Measurements from ENCODE around the gene TOP1.
"Not testable (repeated sequence)": the region's sequence is repeated elsewhere in the genome, so short reads cannot be mapped to it uniquely, and the experiment has no call there.

Gene TOP1

DNA sequence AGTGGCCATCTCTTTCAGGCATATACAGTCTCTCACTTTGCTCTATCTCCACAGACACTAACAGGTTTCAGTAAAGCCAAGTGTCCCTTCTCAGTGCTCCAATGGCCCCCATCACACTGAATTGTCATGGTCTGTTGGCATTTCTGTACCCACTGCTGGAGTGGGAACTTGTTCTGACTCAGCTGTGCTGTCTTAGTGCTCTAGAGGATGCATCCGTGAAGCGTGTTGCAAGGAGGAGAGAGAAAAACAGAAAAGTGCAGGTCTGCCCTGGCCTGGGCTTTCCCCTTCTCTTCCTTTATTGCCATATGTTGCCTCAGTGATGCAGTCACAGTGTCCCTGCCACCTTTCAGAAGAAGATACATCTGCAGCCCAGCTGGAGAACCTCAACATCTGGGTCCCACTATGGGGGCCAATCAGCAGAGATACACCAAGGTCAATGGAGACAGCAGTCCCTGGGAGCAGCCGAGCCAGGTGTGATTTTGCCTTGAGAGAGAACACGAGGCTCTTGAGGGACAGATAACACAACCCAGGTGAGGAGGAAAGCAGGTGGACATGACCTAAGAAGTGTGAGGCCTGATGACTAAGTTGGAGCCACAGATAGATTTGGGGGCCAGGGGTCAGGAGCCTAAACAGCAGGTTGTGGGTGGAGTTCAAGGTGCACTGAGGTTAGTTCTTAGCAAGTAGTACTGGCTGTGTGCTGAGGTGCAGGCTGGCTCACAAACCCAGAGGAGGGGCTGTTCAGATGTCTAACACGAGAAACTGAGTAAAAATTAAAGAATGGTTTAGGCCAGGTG is 103.2 kb downstream of the TOP1 start:
- no peak for DNase-seq (ENCODE audit: low spot score)

DNA sequence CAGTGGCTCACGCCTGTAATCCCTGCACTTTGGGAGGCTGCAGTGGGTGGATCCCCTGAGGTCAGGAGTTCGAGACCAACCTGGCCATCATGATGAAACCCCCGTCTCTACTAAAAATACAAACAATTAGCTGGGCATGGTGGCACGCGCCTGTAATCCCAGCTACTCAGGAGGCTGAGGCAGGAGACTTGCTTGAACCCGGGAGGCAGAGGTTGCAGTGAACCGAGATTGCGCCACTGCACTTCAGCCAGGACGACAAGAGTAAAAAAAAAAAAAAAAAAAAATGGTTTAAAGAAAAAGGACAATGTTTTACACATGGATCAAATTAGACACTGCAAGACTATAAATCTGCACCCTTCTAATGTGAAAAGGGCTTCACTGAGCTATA is 103.8 kb downstream of the TOP1 start:
- DNase-seq (ENCODE audit: low spot score): not testable (repeated sequence)

- DNase-seq (ENCODE audit: low spot score): no peak
Measured at GRCh38 chr20:41133709-41134361, 105.2 kb downstream of the TOP1 start.

- DNase-seq (ENCODE audit: low spot score): no peak
Measured at GRCh38 chr20:41134362-41135186, 106.0 kb downstream of the TOP1 start.

GRCh38 chr20:41135187-41135887 is 106.7 kb downstream of the TOP1 start:
- DNase-seq (ENCODE audit: low spot score): no peak

- DNase-seq (ENCODE audit: low spot score): no peak
Measured at GRCh38 chr20:41135888-41136679, 107.5 kb downstream of the TOP1 start.

DNA sequence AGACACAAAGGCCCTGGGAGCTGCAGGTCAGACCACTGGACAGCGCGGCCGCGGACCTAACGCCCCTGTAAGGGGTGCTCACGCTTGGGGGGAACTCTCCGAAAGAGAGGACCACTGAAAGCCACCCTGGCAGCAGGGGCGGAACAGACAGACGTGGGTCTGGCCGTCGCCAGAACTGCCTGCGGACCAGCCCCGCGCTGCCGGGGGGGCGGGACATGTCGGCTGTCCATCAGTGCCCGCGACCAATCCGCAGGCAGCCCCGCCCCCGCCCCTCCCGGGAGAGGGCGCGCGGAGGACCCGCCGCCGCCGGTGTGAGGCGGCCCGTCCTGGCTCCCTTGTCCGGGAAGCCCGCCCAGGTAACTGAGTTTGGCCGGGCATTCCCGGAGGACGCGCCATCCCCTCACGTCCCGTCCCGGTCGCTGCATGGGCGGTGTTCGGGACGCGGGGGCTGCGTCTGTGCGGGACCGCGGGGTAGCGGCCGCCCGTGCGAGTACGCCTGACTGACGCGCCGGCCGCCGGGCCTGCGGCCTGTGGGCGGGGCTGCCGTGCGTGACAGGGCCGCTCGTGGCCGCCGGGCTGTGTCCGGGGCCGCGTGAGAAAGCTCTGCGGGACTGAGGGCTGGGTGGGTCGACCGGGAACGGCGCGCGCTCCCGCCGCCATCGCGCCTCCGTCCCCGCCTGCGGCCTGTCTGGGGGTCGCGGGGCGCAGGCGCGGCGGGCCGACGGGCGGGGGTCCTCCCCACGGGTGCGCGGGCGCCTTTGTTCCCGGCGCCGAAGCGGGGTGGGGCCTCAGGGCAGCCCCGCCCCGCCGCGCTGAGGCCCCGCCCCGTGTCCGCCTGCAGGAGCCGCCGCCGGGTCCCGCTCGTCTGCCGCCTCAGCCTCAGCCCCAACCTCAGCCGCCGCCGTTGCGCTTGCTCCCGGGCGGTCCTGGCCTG is 108.3 kb downstream of the TOP1 start, which contains the start of gene PLCG1:
PLCG1 (plus strand) TSS at position 864 of the 934 bp plus-strand sequence. CDS start 99 bp downstream, outside the sequence.
- DNase-seq (ENCODE audit: low spot score): peak; percentile 84

- DNase-seq (ENCODE audit: low spot score): peak; percentile 46
Measured at GRCh38 chr20:41137614-41138474, 109.2 kb downstream of the TOP1 start.

GRCh38 chr20:41138475-41139226 is 110.0 kb downstream of the TOP1 start:
- no peak for DNase-seq (ENCODE audit: low spot score)

- DNase-seq (ENCODE audit: low spot score): no peak
Measured at GRCh38 chr20:41139227-41140093, 110.8 kb downstream of the TOP1 start.

DNA sequence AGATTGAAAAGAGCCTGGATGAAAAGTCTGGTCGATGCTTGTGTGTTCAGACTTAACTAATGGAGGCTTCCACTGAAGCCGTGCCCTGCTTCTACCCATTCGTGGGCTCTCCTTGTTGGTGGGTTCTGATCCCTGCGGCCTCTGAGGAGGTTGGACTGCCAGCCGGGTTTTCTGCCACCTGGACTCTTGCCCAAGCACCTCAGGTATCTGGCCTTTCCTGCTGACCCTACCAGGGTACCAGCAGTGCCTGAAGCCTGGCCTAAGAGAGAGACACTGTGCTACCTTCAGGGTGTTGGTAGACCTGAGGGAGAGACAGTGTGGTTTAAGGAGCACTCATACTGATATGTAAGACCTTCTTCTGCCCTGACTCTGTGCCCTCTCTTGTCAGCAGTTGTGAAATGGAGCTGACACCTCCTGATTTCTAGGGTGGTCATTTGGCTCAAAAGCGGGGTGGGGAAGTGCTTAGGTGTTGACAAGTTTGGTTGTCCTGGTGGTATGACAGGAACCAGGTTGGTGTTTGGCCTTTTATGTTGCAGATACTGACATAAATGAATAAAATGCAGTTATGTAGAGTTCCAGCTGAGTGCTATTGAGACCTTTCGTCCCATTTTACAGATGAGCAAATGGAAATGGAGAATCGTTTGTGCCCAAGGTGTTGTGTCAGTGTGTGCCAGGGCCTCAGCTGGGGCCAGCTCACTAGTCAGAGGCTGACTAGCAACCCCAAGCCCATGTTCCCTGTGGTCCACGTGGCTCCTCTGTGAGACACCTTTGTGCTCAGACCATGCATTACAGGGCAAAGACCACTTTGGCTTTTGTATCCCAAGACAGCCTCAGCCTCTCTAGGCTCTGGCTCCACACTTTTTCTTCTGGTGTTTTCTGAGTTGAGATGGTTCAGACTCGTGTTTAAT is 111.9 kb downstream of the TOP1 start:
- DNase-seq (ENCODE audit: low spot score): no peak

GRCh38 chr20:41141153-41141815 is 112.7 kb downstream of the TOP1 start:
- no peak for DNase-seq (ENCODE audit: low spot score)

DNA sequence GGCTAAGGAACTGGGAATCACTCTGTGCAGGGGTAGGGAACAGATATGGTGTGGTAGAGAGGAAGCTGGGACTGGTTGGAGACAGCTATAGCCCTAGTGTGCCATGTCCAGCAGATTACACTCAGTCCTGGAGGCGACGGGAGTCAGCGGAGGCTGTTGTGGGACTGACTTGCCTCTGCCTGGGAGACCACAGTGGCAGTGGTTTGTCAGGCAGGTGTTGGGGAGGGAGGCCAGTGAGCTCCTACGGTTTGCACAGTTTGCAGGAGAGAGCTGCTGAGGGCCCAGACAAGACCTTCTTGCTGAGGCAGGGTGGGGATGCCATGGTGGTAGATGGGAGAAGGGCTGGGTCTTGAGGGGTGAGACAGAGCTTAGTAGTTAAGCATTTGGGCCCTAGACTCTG is 113.6 kb downstream of the TOP1 start:
- no peak for DNase-seq (ENCODE audit: low spot score)

- DNase-seq (ENCODE audit: low spot score): no peak
Measured at GRCh38 chr20:41142919-41143318, 114.3 kb downstream of the TOP1 start.

- DNase-seq (ENCODE audit: low spot score): no peak
Measured at GRCh38 chr20:41143354-41143753, 114.7 kb downstream of the TOP1 start.

DNA sequence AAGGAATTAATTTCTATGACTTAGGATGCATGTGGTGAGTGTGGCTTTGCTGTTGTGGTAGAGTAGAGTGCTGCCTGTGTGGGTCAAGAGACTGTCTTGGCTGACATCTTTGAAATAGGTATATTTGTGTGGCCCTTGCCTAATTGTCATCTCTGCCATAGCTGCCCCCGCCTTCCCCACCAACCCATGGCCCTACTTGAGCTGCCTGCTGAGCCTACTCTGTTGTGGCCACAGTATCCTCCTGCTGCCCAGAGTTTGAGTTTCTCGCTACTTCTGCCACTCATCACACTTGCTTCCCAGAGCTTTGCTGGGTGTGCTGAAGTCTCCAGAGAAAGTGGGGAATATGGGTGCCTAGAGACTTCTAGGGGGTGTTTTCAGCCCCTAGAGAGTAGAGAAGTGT is 116.7 kb downstream of the TOP1 start:
- no peak for DNase-seq (ENCODE audit: low spot score)
